Astrocyte (in vitro differentiated cells and primary cell): Measurements from ENCODE around the gene LRRC30. TPM values are rescaled to one million over a fixed set of nuclear protein-coding genes. Genes with fewer than 3 reads are reported as not detected.
A peak's percentile ranks its signal among the peaks of the same experiment; 100 is the strongest.

Source experiments
- DNase-seq: peaks from one replicate; pipeline ENCODE4 v3.0.0-alpha.2; 2010; ENCODE audit warnings: low read depth
- FAIRE-seq: peaks from 2 replicates; lab custom pipeline; 2011; peaks lifted over from hg19 to GRCh38; lab: Jason Lieb, UNC
- H2AFZ ChIP-seq: 2 replicates; pipeline ENCODE4 v1.6.0; 2012; ENCODE audit warnings: low read depth, low read length, inconsistent platforms
- H3K27ac ChIP-seq: 2 replicates; pipeline ENCODE4 v1.5.1; 2011; ENCODE audit warnings: low read depth, low read length, inconsistent platforms
- H3K27me3 ChIP-seq: 2 replicates; pipeline ENCODE4 v1.6.0; 2011; ENCODE audit warnings: low read length, inconsistent platforms; ENCODE audit not compliant: insufficient read depth
- H3K36me3 ChIP-seq: 2 replicates; pipeline ENCODE4 v1.5.1; 2011; ENCODE audit warnings: low read length, inconsistent platforms; ENCODE audit not compliant: insufficient read depth
- H3K4me1 ChIP-seq: 2 replicates; pipeline ENCODE4 v1.5.1; 2011; ENCODE audit warnings: low read length, inconsistent platforms; ENCODE audit not compliant: insufficient read depth
- H3K4me2 ChIP-seq: 2 replicates; pipeline ENCODE4 v1.6.0; 2012; ENCODE audit warnings: low read length, inconsistent platforms
- H3K4me3 ChIP-seq: 2 replicates; pipeline ENCODE4 v1.5.1; 2011; ENCODE audit warnings: low read depth, mild to moderate bottlenecking, low read length, inconsistent platforms; ENCODE audit not compliant: insufficient read depth
- H3K79me2 ChIP-seq: 2 replicates; pipeline ENCODE4 v1.6.0; 2012; ENCODE audit warnings: mild to moderate bottlenecking, low read length, inconsistent platforms; ENCODE audit not compliant: insufficient read depth
- H3K9ac ChIP-seq: 2 replicates; pipeline ENCODE4 v1.6.0; 2012; ENCODE audit warnings: mild to moderate bottlenecking, low read length, inconsistent platforms
- H3K9me3 ChIP-seq: 2 replicates; pipeline ENCODE4 v1.5.1; 2012; ENCODE audit warnings: low read depth, mild to moderate bottlenecking, low read length, inconsistent platforms; ENCODE audit not compliant: insufficient read depth
- H4K20me1 ChIP-seq: 2 replicates; pipeline ENCODE4 v1.6.0; 2012; ENCODE audit warnings: low read length, inconsistent platforms; ENCODE audit not compliant: insufficient read depth
- H3K27ac Mint-ChIP-seq: one replicate; pipeline ENCODE4 v1.8.0; 2021; ENCODE audit warnings: mild to moderate bottlenecking, mixed read lengths; ENCODE audit not compliant: unreplicated experiment
- H3K27me3 Mint-ChIP-seq: one replicate; pipeline ENCODE4 v1.8.0; 2021; ENCODE audit warnings: low read depth, mixed read lengths; ENCODE audit not compliant: unreplicated experiment
- H3K36me3 Mint-ChIP-seq: one replicate; pipeline ENCODE4 v1.8.0; 2021; ENCODE audit warnings: low read depth, mixed read lengths; ENCODE audit not compliant: unreplicated experiment
- H3K4me1 Mint-ChIP-seq: one replicate; pipeline ENCODE4 v1.8.0; 2021; ENCODE audit warnings: low read depth, mixed read lengths; ENCODE audit not compliant: unreplicated experiment
- H3K4me3 Mint-ChIP-seq: one replicate; pipeline ENCODE4 v1.8.0; 2021; ENCODE audit warnings: mild to moderate bottlenecking, moderate library complexity, mixed read lengths; ENCODE audit not compliant: unreplicated experiment
- H3K9me3 Mint-ChIP-seq: one replicate; pipeline ENCODE4 v1.8.0; 2021; ENCODE audit warnings: mild to moderate bottlenecking, mixed read lengths; ENCODE audit not compliant: unreplicated experiment
- EZH2 ChIP-seq: IDR thresholded peaks from 2 replicates; pipeline ENCODE4 v1.6.1; 2012; ENCODE audit warnings: mild to moderate bottlenecking, low read length, inconsistent platforms; ENCODE audit not compliant: insufficient read depth
- total RNA-seq: library from RNA; stranded (reverse); gene quantifications from 2 replicates; pipeline ENCODE4 v1.2.1, GENCODE V29; 2021
- TF ChIP-seq, protein P1 (sequence below): IDR thresholded peaks from 2 replicates; pipeline ENCODE4 v1.5.1; 2011; ENCODE audit warnings: low read depth, mild to moderate bottlenecking, inconsistent platforms, low read length, moderate library complexity; ENCODE audit not compliant: insufficient read depth

The LRRC30 gene
- total RNA-seq, 1 donor from 2014 or later, result not detected

DNA sequence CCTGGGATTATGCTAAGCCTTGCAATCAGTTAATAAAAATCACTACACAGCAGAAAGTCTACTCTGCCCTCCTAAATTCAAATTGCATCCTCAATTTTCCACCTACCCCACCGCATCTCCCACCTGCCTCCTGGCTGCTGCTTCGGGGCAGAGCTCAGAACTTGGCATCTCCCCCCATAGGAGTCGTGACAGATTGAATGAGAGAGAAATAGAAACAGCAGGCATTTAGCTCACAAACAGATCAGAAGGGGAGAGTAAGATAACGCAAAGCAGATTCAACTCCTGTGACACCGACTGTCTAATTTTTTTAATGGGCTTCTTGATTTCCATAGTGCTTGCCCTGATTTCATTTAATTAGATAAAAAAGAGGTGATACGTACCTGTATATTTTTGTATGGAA lies 24.7 kb upstream of the LRRC30 start:
- DNase-seq, result no peak
- Mint-ChIP-seq H3K4me1 (peaks cover 9% of the 10 kb centered on the region), H3K36me3 (no peaks in the 10 kb centered on the region), H3K4me3 (no peak overlapping the region), H3K27ac (no peak overlapping the region), H3K9me3 (no peaks in the 10 kb centered on the region), H3K27me3 (peaks cover 8% of the 10 kb centered on the region)
- Histone ChIP-seq H3K9me3 (no peaks in the 10 kb centered on the region), H3K36me3 (no peaks in the 10 kb centered on the region), H4K20me1 (no peaks in the 10 kb centered on the region), H3K4me3 (no peak overlapping the region), H3K9ac (no peak overlapping the region), H3K27ac (no peak overlapping the region), H3K79me2 (no peaks in the 10 kb centered on the region), H2AFZ (no peak overlapping the region), H3K4me2 (no peak overlapping the region), H3K4me1 (no peaks in the 10 kb centered on the region), H3K27me3 (no peaks in the 10 kb centered on the region)
- TF ChIP-seq EZH2, result no peak
- TF ChIP-seq, protein P1, sequence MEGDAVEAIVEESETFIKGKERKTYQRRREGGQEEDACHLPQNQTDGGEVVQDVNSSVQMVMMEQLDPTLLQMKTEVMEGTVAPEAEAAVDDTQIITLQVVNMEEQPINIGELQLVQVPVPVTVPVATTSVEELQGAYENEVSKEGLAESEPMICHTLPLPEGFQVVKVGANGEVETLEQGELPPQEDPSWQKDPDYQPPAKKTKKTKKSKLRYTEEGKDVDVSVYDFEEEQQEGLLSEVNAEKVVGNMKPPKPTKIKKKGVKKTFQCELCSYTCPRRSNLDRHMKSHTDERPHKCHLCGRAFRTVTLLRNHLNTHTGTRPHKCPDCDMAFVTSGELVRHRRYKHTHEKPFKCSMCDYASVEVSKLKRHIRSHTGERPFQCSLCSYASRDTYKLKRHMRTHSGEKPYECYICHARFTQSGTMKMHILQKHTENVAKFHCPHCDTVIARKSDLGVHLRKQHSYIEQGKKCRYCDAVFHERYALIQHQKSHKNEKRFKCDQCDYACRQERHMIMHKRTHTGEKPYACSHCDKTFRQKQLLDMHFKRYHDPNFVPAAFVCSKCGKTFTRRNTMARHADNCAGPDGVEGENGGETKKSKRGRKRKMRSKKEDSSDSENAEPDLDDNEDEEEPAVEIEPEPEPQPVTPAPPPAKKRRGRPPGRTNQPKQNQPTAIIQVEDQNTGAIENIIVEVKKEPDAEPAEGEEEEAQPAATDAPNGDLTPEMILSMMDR, result no peak
- no peak for FAIRE-seq

DNA sequence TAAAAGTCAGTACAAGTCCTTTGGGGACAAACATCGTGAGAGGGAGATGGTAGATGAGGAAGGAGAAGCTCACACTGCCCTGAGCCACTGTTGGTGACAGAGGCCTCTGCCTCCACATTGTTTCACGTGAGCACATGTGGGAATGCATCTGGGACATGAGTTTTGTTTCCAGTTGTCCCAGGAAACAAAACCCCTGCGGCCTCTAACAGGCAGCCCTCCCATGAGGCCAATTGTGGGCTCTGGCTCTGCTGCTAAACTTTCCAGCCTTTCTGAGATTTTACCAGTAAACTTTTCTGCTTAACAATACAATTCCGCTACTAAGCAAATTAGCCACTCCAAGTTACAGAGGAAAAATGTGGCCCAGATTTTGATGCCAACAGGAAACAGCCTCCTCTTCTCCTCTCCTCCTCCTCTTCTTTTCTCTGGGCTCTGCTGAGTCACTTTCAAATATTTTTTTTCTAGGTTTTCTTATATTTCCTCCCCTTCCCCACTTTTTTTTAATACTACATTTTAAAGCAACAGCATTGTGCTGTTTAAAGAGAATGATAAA lies 23.4 kb upstream of the LRRC30 start:
- DNase-seq, result no peak
- Mint-ChIP-seq H3K4me3 (no peak overlapping the region), H3K27ac (peak overlapping the region; percentile 12), H3K9me3 (no peaks in the 10 kb centered on the region), H3K27me3 (peaks cover 8% of the 10 kb centered on the region), H3K36me3 (no peaks in the 10 kb centered on the region), H3K4me1 (peaks cover 9% of the 10 kb centered on the region)
- no peak for FAIRE-seq
- TF ChIP-seq, protein P1, result no peak
- TF ChIP-seq EZH2, result no peak
- no peaks in the 10 kb centered on the region for H3K4me1 ChIP-seq
- H3K79me2 ChIP-seq, result no peaks in the 10 kb centered on the region
- H3K9ac ChIP-seq, result no peak overlapping the region
- H3K4me2 ChIP-seq, result no peak overlapping the region
- H3K27me3 ChIP-seq, result peaks cover 2% of the 10 kb centered on the region
- no peaks in the 10 kb centered on the region for H4K20me1 ChIP-seq
- no peak overlapping the region for H3K4me3 ChIP-seq
- no peaks in the 10 kb centered on the region for H3K36me3 ChIP-seq
- H3K27ac ChIP-seq, result no peak overlapping the region
- H3K9me3 ChIP-seq, result no peaks in the 10 kb centered on the region
- H2AFZ ChIP-seq, result peak overlapping the region; percentile 47

DNA sequence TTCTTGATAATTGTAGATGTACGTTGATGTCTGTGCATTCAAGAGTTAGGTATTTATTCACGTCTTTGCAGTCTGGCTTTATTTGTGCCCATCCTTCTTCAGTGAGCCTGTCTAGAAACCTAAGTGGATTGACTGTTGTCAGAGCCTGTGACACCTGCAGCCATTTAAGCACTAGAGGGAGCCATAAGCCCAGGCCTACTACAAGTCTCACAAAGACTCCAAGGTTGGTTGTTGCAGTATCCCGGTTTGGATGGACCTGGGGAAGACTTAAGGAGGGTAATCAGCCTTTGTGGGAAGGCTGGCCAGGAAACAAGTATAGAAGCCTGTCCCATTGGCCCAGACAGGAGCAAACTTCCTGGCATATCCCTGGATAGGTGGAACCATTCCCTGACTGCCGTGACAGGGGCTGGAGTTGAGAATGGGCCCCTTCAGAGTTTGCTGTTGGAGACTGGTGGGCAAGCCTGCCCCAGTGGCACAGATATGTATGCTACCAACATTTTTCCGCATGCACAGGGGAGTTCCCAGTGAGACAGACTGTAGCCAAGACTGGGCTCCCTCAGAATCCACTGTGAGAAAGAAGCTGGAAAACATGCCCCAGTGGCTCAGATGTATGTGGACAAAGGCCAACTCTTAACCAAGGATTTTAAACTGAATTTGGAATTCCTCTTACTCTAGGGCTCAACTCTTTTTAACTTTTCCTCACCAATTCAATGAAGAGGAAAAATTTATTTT lies 9.3 kb upstream of the LRRC30 start:
- H3K27ac ChIP-seq, result no peak overlapping the region
- H3K4me2 ChIP-seq, result no peak overlapping the region
- TF ChIP-seq, protein P1, result peak; percentile 84
- TF ChIP-seq EZH2, result no peak
- no peaks in the 10 kb centered on the region for H3K79me2 ChIP-seq
- Mint-ChIP-seq H3K4me1 (no peaks in the 10 kb centered on the region), H3K4me3 (no peak overlapping the region), H3K9me3 (no peaks in the 10 kb centered on the region), H3K27me3 (peaks cover 12% of the 10 kb centered on the region), H3K27ac (no peak overlapping the region), H3K36me3 (no peaks in the 10 kb centered on the region)
- no peak overlapping the region for H3K9ac ChIP-seq
- H2AFZ ChIP-seq, result no peak overlapping the region
- no peaks in the 10 kb centered on the region for H3K9me3 ChIP-seq
- H3K4me3 ChIP-seq, result no peak overlapping the region
- FAIRE-seq (no peak), DNase-seq (peak; percentile 45)
- no peaks in the 10 kb centered on the region for H3K36me3 ChIP-seq
- H3K27me3 ChIP-seq, result peaks cover 10% of the 10 kb centered on the region
- no peaks in the 10 kb centered on the region for H4K20me1 ChIP-seq
- no peaks in the 10 kb centered on the region for H3K4me1 ChIP-seq
